Osteocyte (in vitro differentiated cells): ENCODE data around the gene ARHGDIG. TPM values are rescaled to one million over a fixed set of nuclear protein-coding genes. Genes with fewer than 3 reads are reported as not detected.

Experiments
- DNase-seq: peaks from one replicate; pipeline ENCODE4 v3.0.0; 2021; ENCODE audit warnings: mixed read lengths; ENCODE audit not compliant: unreplicated experiment; ENCODE audit errors: extremely low spot score
- H3K27ac Mint-ChIP-seq: one replicate; pipeline ENCODE4 v1.8.0; 2021; ENCODE audit warnings: mild to moderate bottlenecking, mixed read lengths; ENCODE audit not compliant: unreplicated experiment
- H3K27me3 Mint-ChIP-seq: one replicate; pipeline ENCODE4 v1.8.0; 2021; ENCODE audit warnings: mixed read lengths; ENCODE audit not compliant: unreplicated experiment
- H3K36me3 Mint-ChIP-seq: one replicate; pipeline ENCODE4 v1.8.0; 2021; ENCODE audit warnings: mixed read lengths; ENCODE audit not compliant: unreplicated experiment
- H3K4me1 Mint-ChIP-seq: one replicate; pipeline ENCODE4 v1.8.0; 2021; ENCODE audit warnings: mixed read lengths; ENCODE audit not compliant: unreplicated experiment
- H3K4me3 Mint-ChIP-seq: one replicate; pipeline ENCODE4 v1.8.0; 2021; ENCODE audit warnings: mild to moderate bottlenecking, moderate library complexity, mixed read lengths; ENCODE audit not compliant: unreplicated experiment
- H3K9me3 Mint-ChIP-seq: one replicate; pipeline ENCODE4 v1.8.0; 2021; ENCODE audit warnings: mixed read lengths; ENCODE audit not compliant: unreplicated experiment
- total RNA-seq: library from RNA; stranded (reverse); gene quantifications from 2 replicates; pipeline ENCODE4 v1.2.1, GENCODE V29; 2021
- TF ChIP-seq, protein P1 (sequence below): fragments of 200-600 bp; sonication (generic); IDR thresholded peaks from 2 replicates; pipeline ENCODE4 v1.5.0; 2021; ENCODE audit warnings: antibody characterized with exemption, mild to moderate bottlenecking, moderate library complexity

ARHGDIG gene
- total RNA-seq, 1 donor from 2014 or later = 0.54 TPM

GRCh38 chr16:242281-242680 lies 38.1 kb upstream of the ARHGDIG start:
- Mint-ChIP-seq H3K9me3 (no peaks in the 10 kb centered on the region), H3K27me3 (no peaks in the 10 kb centered on the region), H3K36me3 (no peaks in the 10 kb centered on the region), H3K4me3 (no peak overlapping the region), H3K27ac (no peak overlapping the region), H3K4me1 (peaks cover 6% of the 10 kb centered on the region)
- no peak for DNase-seq
- TF ChIP-seq, protein P1, sequence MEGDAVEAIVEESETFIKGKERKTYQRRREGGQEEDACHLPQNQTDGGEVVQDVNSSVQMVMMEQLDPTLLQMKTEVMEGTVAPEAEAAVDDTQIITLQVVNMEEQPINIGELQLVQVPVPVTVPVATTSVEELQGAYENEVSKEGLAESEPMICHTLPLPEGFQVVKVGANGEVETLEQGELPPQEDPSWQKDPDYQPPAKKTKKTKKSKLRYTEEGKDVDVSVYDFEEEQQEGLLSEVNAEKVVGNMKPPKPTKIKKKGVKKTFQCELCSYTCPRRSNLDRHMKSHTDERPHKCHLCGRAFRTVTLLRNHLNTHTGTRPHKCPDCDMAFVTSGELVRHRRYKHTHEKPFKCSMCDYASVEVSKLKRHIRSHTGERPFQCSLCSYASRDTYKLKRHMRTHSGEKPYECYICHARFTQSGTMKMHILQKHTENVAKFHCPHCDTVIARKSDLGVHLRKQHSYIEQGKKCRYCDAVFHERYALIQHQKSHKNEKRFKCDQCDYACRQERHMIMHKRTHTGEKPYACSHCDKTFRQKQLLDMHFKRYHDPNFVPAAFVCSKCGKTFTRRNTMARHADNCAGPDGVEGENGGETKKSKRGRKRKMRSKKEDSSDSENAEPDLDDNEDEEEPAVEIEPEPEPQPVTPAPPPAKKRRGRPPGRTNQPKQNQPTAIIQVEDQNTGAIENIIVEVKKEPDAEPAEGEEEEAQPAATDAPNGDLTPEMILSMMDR = no peak

GRCh38 chr16:243348-243747 lies 37.0 kb upstream of the ARHGDIG start:
- TF ChIP-seq, protein P1 = no peak
- Mint-ChIP-seq H3K4me1 (peaks cover 6% of the 10 kb centered on the region), H3K27me3 (no peaks in the 10 kb centered on the region), H3K4me3 (no peak overlapping the region), H3K27ac (no peak overlapping the region), H3K9me3 (no peaks in the 10 kb centered on the region), H3K36me3 (no peaks in the 10 kb centered on the region)
- no peak for DNase-seq

DNA sequence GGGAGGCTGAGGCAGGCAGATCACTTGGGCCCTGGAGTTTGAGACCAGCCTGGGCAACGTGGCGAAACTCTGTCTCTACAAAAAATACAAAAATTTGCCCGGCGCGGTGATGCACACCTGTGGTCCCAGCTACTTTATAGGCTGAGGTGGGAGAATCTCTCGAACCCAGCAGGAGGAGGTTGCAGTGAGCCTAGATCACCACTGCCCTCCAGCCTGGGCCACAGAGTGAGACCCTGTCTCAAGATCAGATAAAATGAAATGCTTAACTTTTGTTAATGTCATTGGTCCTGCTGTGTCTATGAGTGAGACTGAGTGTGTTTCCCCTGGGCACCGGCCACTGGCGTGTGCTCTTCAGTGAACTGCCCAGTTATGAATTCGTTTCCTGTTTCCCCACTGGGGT lies 35.3 kb upstream of the ARHGDIG start:
- Mint-ChIP-seq H3K27ac (peak overlapping the region; percentile 15), H3K36me3 (no peaks in the 10 kb centered on the region), H3K4me1 (peaks cover 6% of the 10 kb centered on the region), H3K9me3 (no peaks in the 10 kb centered on the region), H3K4me3 (no peak overlapping the region), H3K27me3 (no peaks in the 10 kb centered on the region)
- no peak for DNase-seq
- TF ChIP-seq, protein P1 = no peak

- Mint-ChIP-seq H3K27ac (no peak overlapping the region), H3K4me1 (peaks cover 6% of the 10 kb centered on the region), H3K27me3 (no peaks in the 10 kb centered on the region), H3K4me3 (no peak overlapping the region), H3K9me3 (no peaks in the 10 kb centered on the region), H3K36me3 (peaks cover 7% of the 10 kb centered on the region)
- TF ChIP-seq, protein P1 = no peak
- DNase-seq = no peak
Observed at GRCh38 chr16:247027-247426, 33.4 kb upstream of the ARHGDIG start.

- DNase-seq = no peak
- TF ChIP-seq, protein P1 = no peak
- no peak overlapping the region for H3K4me3 Mint-ChIP-seq
- H3K36me3 Mint-ChIP-seq = peaks cover 17% of the 10 kb centered on the region
- no peaks in the 10 kb centered on the region for H3K27me3 Mint-ChIP-seq
- H3K4me1 Mint-ChIP-seq = peaks cover 3% of the 10 kb centered on the region
- H3K27ac Mint-ChIP-seq = no peak overlapping the region
- no peaks in the 10 kb centered on the region for H3K9me3 Mint-ChIP-seq
Observed at GRCh38 chr16:249431-249830, 31.0 kb upstream of the ARHGDIG start.
